Astrocyte (in vitro differentiated cells and primary cell): ENCODE measurements around the gene KCNJ11. TPM values are rescaled to one million over a fixed set of nuclear protein-coding genes. Genes with fewer than 3 reads are reported as not detected.

Experiments used
- DNase-seq: peaks from one replicate; pipeline ENCODE4 v3.0.0-alpha.2; 2010; ENCODE audit warnings: low read depth
- FAIRE-seq: peaks from 2 replicates; lab custom pipeline; 2011; peaks lifted over from hg19 to GRCh38; lab: Jason Lieb, UNC
- H2AFZ ChIP-seq: 2 replicates; pipeline ENCODE4 v1.6.0; 2012; ENCODE audit warnings: low read depth, low read length, inconsistent platforms
- H3K27ac ChIP-seq: 2 replicates; pipeline ENCODE4 v1.5.1; 2011; ENCODE audit warnings: low read depth, low read length, inconsistent platforms
- H3K27me3 ChIP-seq: 2 replicates; pipeline ENCODE4 v1.6.0; 2011; ENCODE audit warnings: low read length, inconsistent platforms; ENCODE audit not compliant: insufficient read depth
- H3K36me3 ChIP-seq: 2 replicates; pipeline ENCODE4 v1.5.1; 2011; ENCODE audit warnings: low read length, inconsistent platforms; ENCODE audit not compliant: insufficient read depth
- H3K4me1 ChIP-seq: 2 replicates; pipeline ENCODE4 v1.5.1; 2011; ENCODE audit warnings: low read length, inconsistent platforms; ENCODE audit not compliant: insufficient read depth
- H3K4me2 ChIP-seq: 2 replicates; pipeline ENCODE4 v1.6.0; 2012; ENCODE audit warnings: low read length, inconsistent platforms
- H3K4me3 ChIP-seq: 2 replicates; pipeline ENCODE4 v1.5.1; 2011; ENCODE audit warnings: low read depth, mild to moderate bottlenecking, low read length, inconsistent platforms; ENCODE audit not compliant: insufficient read depth
- H3K79me2 ChIP-seq: 2 replicates; pipeline ENCODE4 v1.6.0; 2012; ENCODE audit warnings: mild to moderate bottlenecking, low read length, inconsistent platforms; ENCODE audit not compliant: insufficient read depth
- H3K9ac ChIP-seq: 2 replicates; pipeline ENCODE4 v1.6.0; 2012; ENCODE audit warnings: mild to moderate bottlenecking, low read length, inconsistent platforms
- H3K9me3 ChIP-seq: 2 replicates; pipeline ENCODE4 v1.5.1; 2012; ENCODE audit warnings: low read depth, mild to moderate bottlenecking, low read length, inconsistent platforms; ENCODE audit not compliant: insufficient read depth
- H4K20me1 ChIP-seq: 2 replicates; pipeline ENCODE4 v1.6.0; 2012; ENCODE audit warnings: low read length, inconsistent platforms; ENCODE audit not compliant: insufficient read depth
- H3K27ac Mint-ChIP-seq: one replicate; pipeline ENCODE4 v1.8.0; 2021; ENCODE audit warnings: mild to moderate bottlenecking, mixed read lengths; ENCODE audit not compliant: unreplicated experiment
- H3K27me3 Mint-ChIP-seq: one replicate; pipeline ENCODE4 v1.8.0; 2021; ENCODE audit warnings: low read depth, mixed read lengths; ENCODE audit not compliant: unreplicated experiment
- H3K36me3 Mint-ChIP-seq: one replicate; pipeline ENCODE4 v1.8.0; 2021; ENCODE audit warnings: low read depth, mixed read lengths; ENCODE audit not compliant: unreplicated experiment
- H3K4me1 Mint-ChIP-seq: one replicate; pipeline ENCODE4 v1.8.0; 2021; ENCODE audit warnings: low read depth, mixed read lengths; ENCODE audit not compliant: unreplicated experiment
- H3K4me3 Mint-ChIP-seq: one replicate; pipeline ENCODE4 v1.8.0; 2021; ENCODE audit warnings: mild to moderate bottlenecking, moderate library complexity, mixed read lengths; ENCODE audit not compliant: unreplicated experiment
- H3K9me3 Mint-ChIP-seq: one replicate; pipeline ENCODE4 v1.8.0; 2021; ENCODE audit warnings: mild to moderate bottlenecking, mixed read lengths; ENCODE audit not compliant: unreplicated experiment
- EZH2 ChIP-seq: IDR thresholded peaks from 2 replicates; pipeline ENCODE4 v1.6.1; 2012; ENCODE audit warnings: mild to moderate bottlenecking, low read length, inconsistent platforms; ENCODE audit not compliant: insufficient read depth
- total RNA-seq: library from RNA; stranded (reverse); gene quantifications from 2 replicates; pipeline ENCODE4 v1.2.1, GENCODE V29; 2021
- TF ChIP-seq, protein P1 (sequence below): IDR thresholded peaks from 2 replicates; pipeline ENCODE4 v1.5.1; 2011; ENCODE audit warnings: low read depth, mild to moderate bottlenecking, inconsistent platforms, low read length, moderate library complexity; ENCODE audit not compliant: insufficient read depth

KCNJ11 gene
- total RNA-seq, 1 donor from 2014 or later, result 0.43 TPM

DNA sequence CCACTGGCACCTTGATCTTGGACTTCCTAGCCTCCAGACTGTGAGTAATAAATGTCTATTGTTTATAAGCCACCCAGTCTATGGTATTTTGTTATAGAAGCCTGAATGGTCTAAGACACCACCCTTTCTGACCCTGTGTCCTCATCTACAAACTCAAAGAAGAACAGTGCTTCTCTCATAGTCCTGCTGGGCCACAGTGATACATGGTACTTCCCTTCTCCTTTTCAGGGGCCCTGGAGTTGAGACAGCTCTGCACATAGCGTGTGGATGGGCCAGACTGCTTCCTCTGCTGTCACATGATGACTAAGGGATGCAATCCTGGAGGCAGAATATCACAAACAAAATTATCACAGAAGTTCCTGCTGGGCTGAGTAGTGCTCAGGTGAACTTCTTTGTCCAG lies 5.0 kb downstream of the KCNJ11 start:
- no peak overlapping the region for H3K27ac Mint-ChIP-seq
- Histone ChIP-seq H3K36me3 (no peaks in the 10 kb centered on the region), H3K79me2 (no peaks in the 10 kb centered on the region), H3K27me3 (no peaks in the 10 kb centered on the region), H3K9ac (no peak overlapping the region), H3K4me3 (no peak overlapping the region), H2AFZ (no peak overlapping the region), H3K4me2 (no peak overlapping the region), H4K20me1 (no peaks in the 10 kb centered on the region), H3K4me1 (peaks cover 19% of the 10 kb centered on the region), H3K9me3 (no peaks in the 10 kb centered on the region), H3K27ac (no peak overlapping the region)
- peaks cover 23% of the 10 kb centered on the region for H3K4me1 Mint-ChIP-seq
- H3K4me3 Mint-ChIP-seq, result no peak overlapping the region
- peaks cover 22% of the 10 kb centered on the region for H3K27me3 Mint-ChIP-seq
- TF ChIP-seq, protein P1, sequence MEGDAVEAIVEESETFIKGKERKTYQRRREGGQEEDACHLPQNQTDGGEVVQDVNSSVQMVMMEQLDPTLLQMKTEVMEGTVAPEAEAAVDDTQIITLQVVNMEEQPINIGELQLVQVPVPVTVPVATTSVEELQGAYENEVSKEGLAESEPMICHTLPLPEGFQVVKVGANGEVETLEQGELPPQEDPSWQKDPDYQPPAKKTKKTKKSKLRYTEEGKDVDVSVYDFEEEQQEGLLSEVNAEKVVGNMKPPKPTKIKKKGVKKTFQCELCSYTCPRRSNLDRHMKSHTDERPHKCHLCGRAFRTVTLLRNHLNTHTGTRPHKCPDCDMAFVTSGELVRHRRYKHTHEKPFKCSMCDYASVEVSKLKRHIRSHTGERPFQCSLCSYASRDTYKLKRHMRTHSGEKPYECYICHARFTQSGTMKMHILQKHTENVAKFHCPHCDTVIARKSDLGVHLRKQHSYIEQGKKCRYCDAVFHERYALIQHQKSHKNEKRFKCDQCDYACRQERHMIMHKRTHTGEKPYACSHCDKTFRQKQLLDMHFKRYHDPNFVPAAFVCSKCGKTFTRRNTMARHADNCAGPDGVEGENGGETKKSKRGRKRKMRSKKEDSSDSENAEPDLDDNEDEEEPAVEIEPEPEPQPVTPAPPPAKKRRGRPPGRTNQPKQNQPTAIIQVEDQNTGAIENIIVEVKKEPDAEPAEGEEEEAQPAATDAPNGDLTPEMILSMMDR, result no peak
- no peak for TF ChIP-seq EZH2
- H3K9me3 Mint-ChIP-seq, result peaks cover 8% of the 10 kb centered on the region
- H3K36me3 Mint-ChIP-seq, result peaks cover 9% of the 10 kb centered on the region
- no peak for DNase-seq
- FAIRE-seq, result no peak

DNA sequence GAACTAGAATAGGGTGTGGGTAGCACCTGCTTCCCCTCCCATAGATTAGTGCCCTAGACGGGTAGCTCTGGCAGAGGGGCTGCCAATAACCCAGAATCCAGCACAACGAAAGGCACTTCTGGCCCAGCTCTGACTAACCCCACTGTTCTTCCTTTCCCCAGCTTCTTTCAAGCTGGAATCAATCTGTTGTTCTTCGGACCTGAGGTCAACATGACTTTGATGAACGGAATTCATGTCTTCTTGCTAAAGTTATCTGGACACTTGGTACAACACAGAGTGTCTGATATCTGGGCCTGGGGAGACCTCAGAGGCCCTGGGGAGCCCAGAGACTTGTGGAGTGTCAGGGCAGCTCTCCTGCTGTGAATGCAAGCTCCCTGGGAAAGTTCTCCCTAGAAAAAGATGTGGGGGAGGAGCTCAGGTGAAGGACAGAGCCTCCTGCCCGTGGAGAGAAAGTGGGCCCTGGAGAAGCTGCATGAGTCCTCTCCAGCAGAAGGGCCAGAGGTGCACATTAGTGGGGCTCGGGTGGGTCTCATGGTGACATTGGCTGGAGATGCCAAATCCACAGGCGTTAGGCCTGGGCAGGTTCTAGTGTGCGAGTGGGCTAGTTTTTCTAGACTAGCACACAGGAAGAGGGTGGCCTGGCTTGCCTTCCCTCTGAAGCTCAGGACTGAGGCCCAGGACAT lies 6.3 kb downstream of the KCNJ11 start:
- no peaks in the 10 kb centered on the region for H3K79me2 ChIP-seq
- peak overlapping the region; percentile 28 for H3K4me3 Mint-ChIP-seq
- H3K27ac Mint-ChIP-seq, result no peak overlapping the region
- H4K20me1 ChIP-seq, result no peaks in the 10 kb centered on the region
- peaks cover 19% of the 10 kb centered on the region for H3K4me1 ChIP-seq
- H2AFZ ChIP-seq, result no peak overlapping the region
- H3K4me3 ChIP-seq, result no peak overlapping the region
- TF ChIP-seq, protein P1, result no peak
- TF ChIP-seq EZH2, result no peak
- no peaks in the 10 kb centered on the region for H3K36me3 ChIP-seq
- DNase-seq, result no peak
- no peak for FAIRE-seq
- no peak overlapping the region for H3K27ac ChIP-seq
- H3K9me3 Mint-ChIP-seq, result peaks cover 11% of the 10 kb centered on the region
- H3K4me1 Mint-ChIP-seq, result peaks cover 23% of the 10 kb centered on the region
- H3K4me2 ChIP-seq, result peak overlapping the region; percentile 35
- H3K27me3 ChIP-seq, result no peaks in the 10 kb centered on the region
- H3K9ac ChIP-seq, result no peak overlapping the region
- peaks cover 16% of the 10 kb centered on the region for H3K27me3 Mint-ChIP-seq
- no peaks in the 10 kb centered on the region for H3K9me3 ChIP-seq
- peaks cover 14% of the 10 kb centered on the region for H3K36me3 Mint-ChIP-seq

DNA sequence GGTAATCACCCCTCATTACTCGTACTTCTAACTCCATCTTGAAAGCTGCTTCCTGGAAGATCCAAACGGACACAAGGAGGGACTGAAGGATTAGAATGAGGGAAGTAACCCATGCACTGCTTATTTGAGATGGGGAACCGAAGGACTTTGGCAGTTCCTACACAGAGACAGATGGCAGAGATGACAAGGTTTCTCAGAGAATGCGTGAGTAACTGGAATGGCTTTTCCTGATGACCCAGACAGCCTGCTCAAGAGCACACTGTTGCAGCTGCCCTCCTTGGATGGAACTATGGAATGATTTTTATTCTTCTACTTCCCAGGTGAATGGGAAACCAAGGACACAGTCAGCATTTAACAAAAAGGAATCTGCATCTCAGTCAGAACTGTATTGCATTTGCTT lies 7.3 kb downstream of the KCNJ11 start:
- peak overlapping the region; percentile 36 for H2AFZ ChIP-seq
- H3K36me3 ChIP-seq, result no peaks in the 10 kb centered on the region
- peak overlapping the region; percentile 35 for H3K4me2 ChIP-seq
- Mint-ChIP-seq H3K27me3 (peaks cover 11% of the 10 kb centered on the region), H3K9me3 (peaks cover 11% of the 10 kb centered on the region), H3K4me1 (peaks cover 23% of the 10 kb centered on the region), H3K36me3 (peaks cover 14% of the 10 kb centered on the region), H3K27ac (peak overlapping the region; percentile 67), H3K4me3 (no peak overlapping the region)
- peaks cover 19% of the 10 kb centered on the region for H3K4me1 ChIP-seq
- no peak overlapping the region for H3K9ac ChIP-seq
- H4K20me1 ChIP-seq, result no peaks in the 10 kb centered on the region
- DNase-seq, result peak; percentile 21
- H3K4me3 ChIP-seq, result no peak overlapping the region
- H3K27ac ChIP-seq, result no peak overlapping the region
- H3K27me3 ChIP-seq, result no peaks in the 10 kb centered on the region
- H3K9me3 ChIP-seq, result no peaks in the 10 kb centered on the region
- no peaks in the 10 kb centered on the region for H3K79me2 ChIP-seq
- TF ChIP-seq EZH2, result no peak
- TF ChIP-seq, protein P1, result no peak
- FAIRE-seq, result no peak
